ENCODE data around the gene MUL1. TPM values are rescaled to one million over a fixed set of nuclear protein-coding genes. Genes with fewer than 3 reads are reported as not detected.

MUL1 gene
- total RNA-seq, 3 donors from 2014 or later = 25.4 to 35.1 (median 29.6) TPM

DNA sequence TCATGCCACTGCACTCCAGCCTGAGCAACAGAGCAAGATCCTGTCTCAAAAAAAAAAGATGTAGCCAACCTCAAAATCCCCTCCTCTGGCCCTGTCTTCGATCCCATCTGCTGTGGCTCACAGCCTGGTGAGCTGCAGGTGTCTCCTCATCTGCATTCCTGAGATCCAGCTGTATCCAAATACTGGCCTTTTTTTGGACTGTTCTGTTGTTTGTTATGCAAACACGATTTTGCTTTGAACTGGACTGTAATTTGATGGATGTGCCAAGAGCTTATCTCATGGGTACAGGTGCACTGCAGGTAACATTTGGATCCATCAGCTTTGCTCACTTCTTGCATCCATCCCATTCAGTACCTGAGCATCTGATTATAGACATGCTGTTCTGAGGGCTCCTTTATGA lies 30.3 kb upstream of the MUL1 start:
- DNase-seq (ENCODE audit: low spot score in 2 of 2) = no peak
- H3K27me3 ChIP-seq = no peaks in the 10 kb centered on the region
- no peaks in the 10 kb centered on the region for H3K4me1 ChIP-seq
- no peak overlapping the region for H3K27ac ChIP-seq
- TF ChIP-seq POLR2A (IDR thresholded peaks at IDR 0.05) (no peak), CTCF (IDR thresholded peaks at IDR 0.05) (no peak), POLR2AphosphoS5 (IDR thresholded peaks at IDR 0.05) (no peak)
- H3K4me3 ChIP-seq = no peak overlapping the region
- intact Hi-C loops (cut with DNase I; ENCODE audit: low total_unique reads) = no loop called here
- no peaks in the 10 kb centered on the region for H3K36me3 ChIP-seq
- no peaks in the 10 kb centered on the region for H3K9me3 ChIP-seq

DNA sequence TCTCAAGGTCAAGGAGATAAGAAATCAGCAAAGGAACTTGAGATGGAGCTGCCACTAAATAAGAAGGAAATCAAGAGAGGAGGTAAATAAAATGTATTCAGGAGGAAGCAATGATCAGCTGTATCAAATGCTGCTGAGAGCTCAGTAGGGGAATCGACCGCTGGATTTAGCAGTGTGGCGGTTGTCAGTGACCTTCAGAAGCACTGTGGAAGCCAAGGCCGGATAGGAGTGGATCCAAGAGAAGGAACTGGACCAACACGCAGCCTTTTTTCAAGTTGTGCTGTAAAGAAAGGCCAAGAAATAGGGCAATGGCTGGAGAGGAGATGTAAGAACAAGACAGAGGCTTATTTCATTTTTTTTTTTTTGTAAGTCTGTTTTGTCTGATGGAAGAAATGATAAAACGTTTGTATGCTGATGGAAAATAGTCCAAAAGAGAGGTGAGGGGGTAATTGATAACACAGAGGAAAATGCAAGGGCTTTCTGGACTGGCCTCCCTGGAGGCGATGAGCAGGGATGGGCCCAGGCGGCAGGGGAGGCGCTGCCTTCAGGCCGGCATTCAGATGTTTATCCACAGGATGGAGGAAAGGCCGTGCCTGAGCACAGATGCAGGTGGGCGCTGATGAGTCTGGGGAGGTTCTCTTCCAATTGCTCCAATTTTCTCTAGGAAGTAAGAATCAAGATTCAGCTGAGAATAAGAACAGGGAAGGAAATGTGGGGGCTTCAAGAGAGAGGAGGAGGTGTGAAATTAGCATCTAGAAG lies 26.9 kb upstream of the MUL1 start:
- H3K4me3 ChIP-seq = no peak overlapping the region
- intact Hi-C loops (cut with DNase I; ENCODE audit: low total_unique reads) = no loop called here
- no peaks in the 10 kb centered on the region for H3K9me3 ChIP-seq
- no peak overlapping the region for H3K27ac ChIP-seq
- DNase-seq (ENCODE audit: low spot score in 2 of 2) = no peak
- no peaks in the 10 kb centered on the region for H3K36me3 ChIP-seq
- TF ChIP-seq CTCF (IDR thresholded peaks at IDR 0.05) = no peak
- no peak for TF ChIP-seq POLR2A (IDR thresholded peaks at IDR 0.05)
- no peak for TF ChIP-seq POLR2AphosphoS5 (IDR thresholded peaks at IDR 0.05)
- H3K4me1 ChIP-seq = no peaks in the 10 kb centered on the region
- no peaks in the 10 kb centered on the region for H3K27me3 ChIP-seq

GRCh38 chr1:20533635-20534034 lies 25.7 kb upstream of the MUL1 start:
- no peaks in the 10 kb centered on the region for H3K4me1 ChIP-seq
- H3K9me3 ChIP-seq = no peaks in the 10 kb centered on the region
- no peak overlapping the region for H3K4me3 ChIP-seq
- DNase-seq (ENCODE audit: low spot score in 2 of 2) = no peak
- intact Hi-C loops (cut with DNase I; ENCODE audit: low total_unique reads) = no loop called here
- H3K27ac ChIP-seq = no peak overlapping the region
- H3K27me3 ChIP-seq = peaks cover 0 to 7% of the 10 kb centered on the region in 2 donors
- no peaks in the 10 kb centered on the region for H3K36me3 ChIP-seq
- TF ChIP-seq CTCF (IDR thresholded peaks at IDR 0.05) (no peak), POLR2AphosphoS5 (IDR thresholded peaks at IDR 0.05) (no peak), POLR2A (IDR thresholded peaks at IDR 0.05) (no peak)

GRCh38 chr1:20530901-20531300 lies 22.9 kb upstream of the MUL1 start:
- H3K9me3 ChIP-seq = no peaks in the 10 kb centered on the region
- H3K27me3 ChIP-seq = peaks cover 0 to 7% of the 10 kb centered on the region in 2 donors
- H3K4me3 ChIP-seq = no peak overlapping the region
- intact Hi-C loops (cut with DNase I; ENCODE audit: low total_unique reads) = loop anchor here (1.0 kb wide), 1 partner anchor 24 kb away; no protein-coding TSS in a partner anchor
- TF ChIP-seq POLR2A (IDR thresholded peaks at IDR 0.05) (no peak), CTCF (IDR thresholded peaks at IDR 0.05) (no peak), POLR2AphosphoS5 (IDR thresholded peaks at IDR 0.05) (no peak)
- DNase-seq (ENCODE audit: low spot score in 2 of 2) = no peak
- no peaks in the 10 kb centered on the region for H3K36me3 ChIP-seq
- H3K27ac ChIP-seq = no peak overlapping the region
- H3K4me1 ChIP-seq = no peaks in the 10 kb centered on the region

GRCh38 chr1:20530306-20530705 lies 22.4 kb upstream of the MUL1 start:
- no peak overlapping the region for H3K4me3 ChIP-seq
- H3K4me1 ChIP-seq = no peaks in the 10 kb centered on the region
- intact Hi-C loops (cut with DNase I; ENCODE audit: low total_unique reads) = loop anchor here (1.0 kb wide), 1 partner anchor 25 kb away; no protein-coding TSS in a partner anchor
- H3K9me3 ChIP-seq = no peaks in the 10 kb centered on the region
- TF ChIP-seq CTCF (IDR thresholded peaks at IDR 0.05) = no peak
- no peak for TF ChIP-seq POLR2A (IDR thresholded peaks at IDR 0.05)
- no peaks in the 10 kb centered on the region for H3K36me3 ChIP-seq
- H3K27ac ChIP-seq = no peak overlapping the region
- peaks cover 0 to 7% of the 10 kb centered on the region in 2 donors for H3K27me3 ChIP-seq
- no peak for DNase-seq (ENCODE audit: low spot score in 2 of 2)
